Activated CD8-positive, alpha-beta T cell treated with anti-CD3 and anti-CD28 coated beads for 36 hours (primary cell): Measurements from ENCODE around the gene HAUS7. TPM values are rescaled to one million over a fixed set of nuclear protein-coding genes. Genes with fewer than 3 reads are reported as not detected.

Source experiments
- ATAC-seq: fragments of 200-7000 bp; cut with Tn5 transposase; one replicate; pipeline ENCODE4 v1.10.0; 2021; ENCODE audit warnings: mild to moderate bottlenecking, moderate library complexity
- CTCF ChIA-PET: fragments of 350-600 bp; sonication (Branson Sonifier 250); formaldehyde crosslinking; loops from one replicate; lab custom pipeline; 2021; ENCODE audit warnings: antibody characterized with exemption; lab: Charles Lee
- POLR2A ChIA-PET: fragments of 350-600 bp; sonication (Branson Sonifier 250); formaldehyde crosslinking; loops from one replicate; lab custom pipeline; 2021; ENCODE audit warnings: antibody characterized with exemption; lab: Charles Lee
- DNase-seq: peaks from one replicate; pipeline ENCODE4 v3.0.0-alpha.2; 2020
- H3K27ac Mint-ChIP-seq: one replicate; pipeline ENCODE4 v1.8.0; 2021; ENCODE audit warnings: mild to moderate bottlenecking, mixed read lengths
- H3K27me3 Mint-ChIP-seq: one replicate; pipeline ENCODE4 v1.8.0; 2021; ENCODE audit warnings: mixed read lengths
- H3K36me3 Mint-ChIP-seq: one replicate; pipeline ENCODE4 v1.8.0; 2021; ENCODE audit warnings: low read depth, mixed read lengths
- H3K4me1 Mint-ChIP-seq: one replicate; pipeline ENCODE4 v1.8.0; 2021; ENCODE audit warnings: low read depth, mixed read lengths
- H3K4me3 Mint-ChIP-seq: one replicate; pipeline ENCODE4 v1.8.0; 2021; ENCODE audit warnings: mild to moderate bottlenecking, moderate library complexity, mixed read lengths
- H3K9me3 Mint-ChIP-seq: one replicate; pipeline ENCODE4 v1.8.0; 2021; ENCODE audit warnings: mixed read lengths
- intact Hi-C: fragments of 100-400 bp; cut with micrococcal nuclease; formaldehyde crosslinking; loops from one replicate; pipeline ENCODE4 v1.10.0; 2022
- total RNA-seq, 2 experiments: library from RNA; stranded (reverse); gene quantifications; one replicate each; pipeline ENCODE4 v1.2.3, GENCODE V29; 2021
- TF ChIP-seq, protein P1 (sequence below): fragments of 200-600 bp; IDR thresholded peaks from one replicate; pipeline ENCODE4 v1.8.0; 2022; ENCODE audit warnings: antibody characterized with exemption, mild to moderate bottlenecking

The HAUS7 gene
- total RNA-seq, 2 experiments from 2014 or later = 47.2 to 58.8 TPM

DNA sequence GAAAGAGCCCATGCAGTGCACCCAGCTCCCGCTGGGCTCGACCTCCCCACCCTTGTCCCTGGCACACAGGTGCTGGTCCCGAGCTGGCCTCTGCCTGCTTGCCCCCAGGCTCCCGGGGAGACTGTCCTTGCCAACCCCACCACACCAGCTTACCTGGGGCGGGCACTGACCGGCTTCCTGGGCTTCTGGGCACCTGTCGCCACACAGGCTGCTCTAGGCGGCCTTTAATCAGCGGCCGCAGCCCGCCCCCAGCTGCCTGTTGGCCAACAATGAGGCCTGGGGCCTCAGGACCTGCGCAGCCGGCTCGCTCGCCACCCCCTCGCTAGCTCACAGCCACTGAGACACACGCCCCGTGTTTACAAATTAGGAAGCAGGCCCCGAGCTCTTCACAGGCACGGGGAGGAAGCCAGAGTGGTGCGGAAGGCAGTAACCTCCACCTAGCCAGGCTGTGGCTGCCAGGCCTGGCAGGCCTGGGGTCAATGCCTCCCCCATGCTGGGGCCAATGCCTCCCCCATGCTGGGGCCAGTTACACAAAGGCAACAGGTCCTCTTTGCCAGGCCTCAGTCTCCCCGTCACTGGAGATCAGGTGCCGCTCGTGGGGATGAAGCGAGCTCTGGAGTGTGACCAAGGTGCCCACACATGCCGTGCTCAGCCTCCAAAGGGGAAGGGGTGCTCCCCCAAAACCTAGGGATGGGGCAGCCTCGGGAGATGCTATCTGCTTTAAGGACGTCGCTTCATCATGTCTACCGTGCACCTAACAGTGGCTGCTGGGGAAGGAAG is 24.3 kb downstream of the HAUS7 start, which contains the start of gene TREX2:
Gene TREX2, minus strand, starts transcription at position 201 of the 780 bp plus-strand sequence. CDS start 626 bp downstream, outside the sequence.
- TF ChIP-seq, protein P1, sequence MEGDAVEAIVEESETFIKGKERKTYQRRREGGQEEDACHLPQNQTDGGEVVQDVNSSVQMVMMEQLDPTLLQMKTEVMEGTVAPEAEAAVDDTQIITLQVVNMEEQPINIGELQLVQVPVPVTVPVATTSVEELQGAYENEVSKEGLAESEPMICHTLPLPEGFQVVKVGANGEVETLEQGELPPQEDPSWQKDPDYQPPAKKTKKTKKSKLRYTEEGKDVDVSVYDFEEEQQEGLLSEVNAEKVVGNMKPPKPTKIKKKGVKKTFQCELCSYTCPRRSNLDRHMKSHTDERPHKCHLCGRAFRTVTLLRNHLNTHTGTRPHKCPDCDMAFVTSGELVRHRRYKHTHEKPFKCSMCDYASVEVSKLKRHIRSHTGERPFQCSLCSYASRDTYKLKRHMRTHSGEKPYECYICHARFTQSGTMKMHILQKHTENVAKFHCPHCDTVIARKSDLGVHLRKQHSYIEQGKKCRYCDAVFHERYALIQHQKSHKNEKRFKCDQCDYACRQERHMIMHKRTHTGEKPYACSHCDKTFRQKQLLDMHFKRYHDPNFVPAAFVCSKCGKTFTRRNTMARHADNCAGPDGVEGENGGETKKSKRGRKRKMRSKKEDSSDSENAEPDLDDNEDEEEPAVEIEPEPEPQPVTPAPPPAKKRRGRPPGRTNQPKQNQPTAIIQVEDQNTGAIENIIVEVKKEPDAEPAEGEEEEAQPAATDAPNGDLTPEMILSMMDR = no peak
- no peak for ATAC-seq
- no peaks in the 10 kb centered on the region for H3K27me3 Mint-ChIP-seq
- DNase-seq = no peak
- intact Hi-C loops = no loop called here
- no peaks in the 10 kb centered on the region for H3K4me1 Mint-ChIP-seq
- no peak within 1 kb of the TSS for H3K4me3 Mint-ChIP-seq
- no peaks in the 10 kb centered on the region for H3K9me3 Mint-ChIP-seq
- CTCF ChIA-PET = no interaction called here
- no peak within 1 kb of the TSS for H3K27ac Mint-ChIP-seq
- H3K36me3 Mint-ChIP-seq = peaks cover 2% of the 10 kb centered on the region
- POLR2A ChIA-PET = no interaction called here

DNA sequence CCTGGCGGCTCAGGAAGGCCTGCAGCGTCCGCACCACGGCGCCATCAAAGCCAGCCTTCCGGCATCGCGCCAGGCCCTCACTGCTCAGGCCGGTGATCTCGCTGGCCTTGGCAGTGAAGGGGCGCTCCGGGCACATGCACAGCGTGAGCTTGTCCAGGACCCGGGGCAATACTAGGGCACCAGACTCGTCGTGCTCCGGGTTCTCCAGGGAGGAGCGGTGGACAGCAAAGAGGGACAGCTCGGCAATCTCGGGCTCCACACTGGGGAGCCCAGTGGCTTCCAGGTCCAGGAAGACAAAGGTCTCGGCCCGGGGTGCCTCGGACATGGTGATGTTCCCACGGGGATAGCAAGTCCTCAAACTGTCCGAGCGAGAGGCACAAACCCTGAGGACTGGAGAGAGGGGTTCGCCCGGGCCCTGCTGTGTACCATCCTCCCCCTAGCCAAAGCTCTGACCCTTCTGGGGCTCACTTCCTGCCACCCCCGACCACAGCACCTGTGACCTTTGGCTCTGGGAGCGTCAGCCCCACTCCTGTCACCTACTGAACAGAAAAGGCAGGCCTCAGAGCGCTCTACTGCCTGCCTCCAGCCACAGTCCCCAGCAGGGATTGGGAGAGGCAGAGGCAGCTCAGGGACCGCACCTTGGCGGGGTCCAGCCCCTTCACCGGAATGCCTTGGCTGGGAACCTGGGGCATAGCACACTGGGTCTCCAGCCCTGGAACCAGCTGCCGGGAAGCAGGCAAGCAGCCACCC is 25.1 kb downstream of the HAUS7 start:
- ChIA-PET CTCF (no interaction called here), POLR2A (no interaction called here)
- intact Hi-C loops = no loop called here

GRCh38 chrX:153444333-153445011 is 25.9 kb downstream of the HAUS7 start:
- Mint-ChIP-seq H3K27me3 (no peaks in the 10 kb centered on the region), H3K27ac (no peak overlapping the region), H3K9me3 (no peaks in the 10 kb centered on the region), H3K4me3 (no peak overlapping the region), H3K36me3 (no peaks in the 10 kb centered on the region), H3K4me1 (no peaks in the 10 kb centered on the region)
- TF ChIP-seq, protein P1 = no peak
- intact Hi-C loops = no loop called here
- CTCF ChIA-PET = no interaction called here
- ATAC-seq (no peak), DNase-seq (no peak)
- POLR2A ChIA-PET = no interaction called here

More for the DNA sequence above, 25.1 kb downstream of the HAUS7 start:
- Mint-ChIP-seq H3K36me3 (peaks cover 2% of the 10 kb centered on the region), H3K4me1 (no peaks in the 10 kb centered on the region), H3K27me3 (no peaks in the 10 kb centered on the region), H3K27ac (no peak overlapping the region), H3K9me3 (no peaks in the 10 kb centered on the region), H3K4me3 (no peak overlapping the region)
- TF ChIP-seq, protein P1 = no peak
- ATAC-seq = no peak
- no peak for DNase-seq

GRCh38 chrX:153443476-153444332 is 26.7 kb downstream of the HAUS7 start:
- ChIA-PET CTCF (no interaction called here), POLR2A (no interaction called here)
- H3K27ac Mint-ChIP-seq = no peak overlapping the region
- intact Hi-C loops = no loop called here
- TF ChIP-seq, protein P1 = no peak
- no peaks in the 10 kb centered on the region for H3K9me3 Mint-ChIP-seq
- H3K4me3 Mint-ChIP-seq = no peak overlapping the region
- H3K4me1 Mint-ChIP-seq = no peaks in the 10 kb centered on the region
- H3K36me3 Mint-ChIP-seq = no peaks in the 10 kb centered on the region
- peaks cover 2% of the 10 kb centered on the region for H3K27me3 Mint-ChIP-seq
- DNase-seq (no peak), ATAC-seq (no peak)
